Endothelial cell of umbilical vein (primary cell): ENCODE results near the gene REG1A. TPM values are rescaled to one million over a fixed set of nuclear protein-coding genes. Genes with fewer than 3 reads are reported as not detected.

Source experiments
- BruUV-seq: library from RNA; stranded (reverse); fragments of 400-500 nt; replicated peaks from 2 replicates; lab custom pipeline; 2021; lab: Mats Ljungman, UMichigan
- CTCF ChIA-PET: fragments of 300-600, 350-600 bp; sonication (Branson Sonifier 250); formaldehyde crosslinking; loops from one replicate; lab custom pipeline; 2021; ENCODE audit warnings: antibody characterized with exemption, inconsistent platforms; lab: Charles Lee
- POLR2A ChIA-PET: fragments of 300-600, 350-600 bp; sonication (Branson Sonifier 250); formaldehyde crosslinking; loops from one replicate; lab custom pipeline; 2021; ENCODE audit warnings: antibody characterized with exemption, inconsistent platforms; lab: Charles Lee
- DNase-seq: peaks from one replicate; pipeline ENCODE4 v3.0.0-alpha.2; 2011; ENCODE audit warnings: low read depth, low spot score
- FAIRE-seq: peaks from 2 replicates; lab custom pipeline; 2011; peaks lifted over from hg19 to GRCh38; lab: Jason Lieb, UNC
- H2AFZ ChIP-seq: 2 replicates; pipeline ENCODE4 v1.6.0; 2012; ENCODE audit warnings: low read depth, low read length, control low read depth, inconsistent platforms
- H3K27ac ChIP-seq: 2 replicates; pipeline ENCODE4 v1.5.1; 2011; ENCODE audit warnings: low read depth, mild to moderate bottlenecking, control low read depth, low read length, moderate library complexity; ENCODE audit not compliant: insufficient read depth
- H3K27me3 ChIP-seq, 2 experiments: 2 replicates each; pipeline versions ENCODE4 v1.6.0 to v1.6.1; 2011; ENCODE audit warnings: low read length in 2 of 2, mixed read lengths in 1 of 2; ENCODE audit not compliant: control insufficient read depth in 2 of 2, insufficient read depth in 2 of 2
- H3K36me3 ChIP-seq, 2 experiments: 2 replicates in 1 of 2; 3 replicates in 1 of 2; pipeline ENCODE4 v1.5.1; 2011; ENCODE audit warnings: low read length in 2 of 2, mild to moderate bottlenecking in 1 of 2, moderate library complexity in 1 of 2; ENCODE audit not compliant: control insufficient read depth in 2 of 2, insufficient read depth in 2 of 2; ENCODE audit errors: extremely low read depth in 1 of 2
- H3K4me1 ChIP-seq: 3 replicates; pipeline ENCODE4 v1.5.1; 2011; ENCODE audit warnings: mild to moderate bottlenecking, low read length; ENCODE audit not compliant: control insufficient read depth, insufficient read depth; ENCODE audit errors: extremely low read depth
- H3K4me2 ChIP-seq: 2 replicates; pipeline ENCODE4 v1.6.1; 2011; ENCODE audit warnings: low read length, control low read depth, mixed read lengths; ENCODE audit not compliant: insufficient read depth
- H3K4me3 ChIP-seq, 3 experiments: fragments of 200-600 bp in 1 of 3; sonication (generic), shearing (Covaris generic) in 1 of 3; replicated peaks in 1 of 3; 2 replicates each; pipeline ENCODE4 v1.5.1; 2011 to 2016; ENCODE audit warnings: control low read depth in 3 of 3, low read length in 3 of 3, mild to moderate bottlenecking in 2 of 3, inconsistent platforms in 1 of 3, low read depth in 1 of 3, moderate library complexity in 1 of 3; ENCODE audit not compliant: insufficient read depth in 1 of 3
- H3K79me2 ChIP-seq: 2 replicates; pipeline ENCODE4 v1.6.0; 2012; ENCODE audit warnings: low read length, inconsistent platforms; ENCODE audit not compliant: control insufficient read depth, insufficient read depth
- H3K9ac ChIP-seq: replicated peaks from 2 replicates; pipeline ENCODE3; 2011; ENCODE audit warnings: low read length, control low read depth; ENCODE audit not compliant: insufficient read depth; ENCODE audit errors: extremely low read depth
- H3K9me1 ChIP-seq: replicated peaks from 3 replicates; pipeline ENCODE4 v1.6.0; 2011; ENCODE audit warnings: mild to moderate bottlenecking, low read length; ENCODE audit not compliant: control insufficient read depth, insufficient read depth; ENCODE audit errors: extremely low read depth
- H3K9me3 ChIP-seq: replicated peaks from 2 replicates; pipeline ENCODE4 v1.5.1; 2012; ENCODE audit warnings: low read length, inconsistent platforms; ENCODE audit not compliant: control insufficient read depth, insufficient read depth
- H4K20me1 ChIP-seq: replicated peaks from 2 replicates; pipeline ENCODE3; 2011; ENCODE audit warnings: mild to moderate bottlenecking, low read length; ENCODE audit not compliant: control insufficient read depth, insufficient read depth; ENCODE audit errors: extremely low read depth
- CTCF ChIP-seq, 2 donors: IDR thresholded peaks; 1 replicate in 1 of 2; 2 replicates in 1 of 2; pipeline ENCODE4 v1.5.1; 2011; ENCODE audit warnings: low read length in 2 of 2, mild to moderate bottlenecking in 2 of 2, moderate library complexity in 2 of 2, control low read depth in 1 of 2, inconsistent platforms in 1 of 2, low read depth in 1 of 2; ENCODE audit not compliant: insufficient read depth in 1 of 2; ENCODE audit errors: extremely low read depth in 1 of 2
- EZH2 ChIP-seq: IDR thresholded peaks from 2 replicates; pipeline ENCODE4 v1.6.1; 2012; ENCODE audit warnings: borderline replicate concordance, low read depth, mild to moderate bottlenecking, moderate library complexity, low read length, inconsistent platforms; ENCODE audit not compliant: severe bottlenecking
- FOS ChIP-seq: IDR thresholded peaks from 2 replicates; pipeline ENCODE4 v1.6.1; 2011; ENCODE audit warnings: mild to moderate bottlenecking, low read length, moderate library complexity, borderline replicate concordance; ENCODE audit not compliant: insufficient read depth
- GATA2 ChIP-seq: IDR thresholded peaks from 2 replicates; pipeline ENCODE4 v1.7.0; 2011; ENCODE audit warnings: low read depth, mild to moderate bottlenecking, moderate library complexity, mixed read lengths, low read length; ENCODE audit not compliant: insufficient read length, insufficient read depth
- JUN ChIP-seq: IDR thresholded peaks from 2 replicates; pipeline ENCODE4 v1.6.1; 2011; ENCODE audit warnings: borderline replicate concordance, low read depth; ENCODE audit not compliant: insufficient read length, insufficient read depth
- MAX ChIP-seq: IDR thresholded peaks from 2 replicates; pipeline ENCODE4 v1.6.1; 2011; ENCODE audit not compliant: insufficient read depth, insufficient read length
- MYC ChIP-seq: IDR thresholded peaks from one replicate; pipeline ENCODE4 v1.6.1; 2011; ENCODE audit warnings: mild to moderate bottlenecking, low read depth, low read length
- POLR2A ChIP-seq: IDR thresholded peaks from 2 replicates; pipeline ENCODE4 v1.6.1; 2012; ENCODE audit warnings: low read depth, mild to moderate bottlenecking, control low read depth, low read length
- POLR2AphosphoS5 ChIP-seq: IDR thresholded peaks from 2 replicates; pipeline ENCODE4 v1.6.1; 2012; ENCODE audit warnings: low read depth, mild to moderate bottlenecking, control low read depth, low read length, moderate library complexity; ENCODE audit not compliant: insufficient read depth
- dilution Hi-C: fragments of 300-500 bp; cut with MboI; formaldehyde crosslinking; loops from one replicate; pipeline ENCODE4 v1.15.0; 2019; ENCODE audit warnings: low sequenced_read_pairs; ENCODE audit not compliant: extremely low pct_ligation_motif_present
- intact Hi-C: fragments of 100-400 bp; cut with micrococcal nuclease; formaldehyde crosslinking; loops from one replicate; pipeline ENCODE4 v1.10.0; 2022
- polyA plus RNA-seq, 4 experiments: library from polyadenylated mRNA; depleted of rRNA in 3 of 4; stranded (reverse) in 3 of 4; unstranded in 1 of 4; fragments of >200 nt; gene quantifications; 2 replicates each; pipeline versions ENCODE4 v1.2.1 to v1.2.3, GENCODE V29; 2011 to 2012; ENCODE audit warnings: missing spikeins in 1 of 4
- total RNA-seq: library from RNA; stranded (reverse); gene quantifications from 2 replicates; pipeline ENCODE4 v1.2.3, GENCODE V29; 2021

The REG1A gene
- total and polyA plus RNA-seq, 2 donors (not counting 3 experiments of a cell fraction or from before 2014, with no cell fraction given): not detected

GRCh38 chr2:79112269-79112668 lies 8.0 kb upstream of the REG1A start:
- DNase-seq (no peak), FAIRE-seq (no peak)
- H3K79me2 ChIP-seq: no peaks in the 10 kb centered on the region
- H3K4me1 ChIP-seq: no peaks in the 10 kb centered on the region
- no peak overlapping the region for H2AFZ ChIP-seq
- H3K9ac ChIP-seq: no peak overlapping the region
- CTCF ChIA-PET: no interaction called here
- TF ChIP-seq JUN (no peak), POLR2AphosphoS5 (no peak), POLR2A (no peak), MAX (no peak), FOS (no peak), EZH2 (no peak), GATA2 (no peak), MYC (no peak), CTCF (IDR thresholded peaks at IDR 0.05; ENCODE audit: extremely low read depth in 1 of 2, insufficient read depth in 1 of 2, low read depth in 1 of 2, low read length in 2 of 2) (no peak)
- POLR2A ChIA-PET: no interaction called here
- H3K4me2 ChIP-seq: no peak overlapping the region
- H3K36me3 ChIP-seq: no peaks in the 10 kb centered on the region
- H3K9me3 ChIP-seq: peaks cover 3% of the 10 kb centered on the region
- no peak overlapping the region for H3K27ac ChIP-seq
- no peak overlapping the region for H3K4me3 ChIP-seq
- no peaks in the 10 kb centered on the region for H3K27me3 ChIP-seq
- H3K9me1 ChIP-seq: no peaks in the 10 kb centered on the region
- no TSS peak for BruUV-seq
- dilution Hi-C loops: no loop called here
- intact Hi-C loops: no loop called here
- H4K20me1 ChIP-seq: no peaks in the 10 kb centered on the region
